ENCODE measurements around the gene PRKCSH.

GRCh38 chr19:11422163-11423065 lies 13.0 kb upstream of the PRKCSH start:
- TF ChIP-seq, protein P1, sequence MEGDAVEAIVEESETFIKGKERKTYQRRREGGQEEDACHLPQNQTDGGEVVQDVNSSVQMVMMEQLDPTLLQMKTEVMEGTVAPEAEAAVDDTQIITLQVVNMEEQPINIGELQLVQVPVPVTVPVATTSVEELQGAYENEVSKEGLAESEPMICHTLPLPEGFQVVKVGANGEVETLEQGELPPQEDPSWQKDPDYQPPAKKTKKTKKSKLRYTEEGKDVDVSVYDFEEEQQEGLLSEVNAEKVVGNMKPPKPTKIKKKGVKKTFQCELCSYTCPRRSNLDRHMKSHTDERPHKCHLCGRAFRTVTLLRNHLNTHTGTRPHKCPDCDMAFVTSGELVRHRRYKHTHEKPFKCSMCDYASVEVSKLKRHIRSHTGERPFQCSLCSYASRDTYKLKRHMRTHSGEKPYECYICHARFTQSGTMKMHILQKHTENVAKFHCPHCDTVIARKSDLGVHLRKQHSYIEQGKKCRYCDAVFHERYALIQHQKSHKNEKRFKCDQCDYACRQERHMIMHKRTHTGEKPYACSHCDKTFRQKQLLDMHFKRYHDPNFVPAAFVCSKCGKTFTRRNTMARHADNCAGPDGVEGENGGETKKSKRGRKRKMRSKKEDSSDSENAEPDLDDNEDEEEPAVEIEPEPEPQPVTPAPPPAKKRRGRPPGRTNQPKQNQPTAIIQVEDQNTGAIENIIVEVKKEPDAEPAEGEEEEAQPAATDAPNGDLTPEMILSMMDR (IDR thresholded peaks at IDR 0.05; ENCODE audit: low read depth, low read length): no peak
- TF ChIP-seq EZH2phosphoT487 (IDR thresholded peaks at IDR 0.05; ENCODE audit: low read depth): no peak

Measured in OCI-LY3 (cell line).